GM12892 (cell line): ENCODE results near the gene ADD2.

Source experiments
- POLR2A ChIP-seq: IDR thresholded peaks from 2 replicates; pipeline ENCODE4 v1.6.1; 2011; ENCODE audit warnings: low read depth, low read length, control low read depth
- TAF1 ChIP-seq: IDR thresholded peaks from 2 replicates; pipeline ENCODE4 v1.6.1; 2011; ENCODE audit warnings: low read depth, mild to moderate bottlenecking, control low read depth, low read length, borderline replicate concordance

DNA sequence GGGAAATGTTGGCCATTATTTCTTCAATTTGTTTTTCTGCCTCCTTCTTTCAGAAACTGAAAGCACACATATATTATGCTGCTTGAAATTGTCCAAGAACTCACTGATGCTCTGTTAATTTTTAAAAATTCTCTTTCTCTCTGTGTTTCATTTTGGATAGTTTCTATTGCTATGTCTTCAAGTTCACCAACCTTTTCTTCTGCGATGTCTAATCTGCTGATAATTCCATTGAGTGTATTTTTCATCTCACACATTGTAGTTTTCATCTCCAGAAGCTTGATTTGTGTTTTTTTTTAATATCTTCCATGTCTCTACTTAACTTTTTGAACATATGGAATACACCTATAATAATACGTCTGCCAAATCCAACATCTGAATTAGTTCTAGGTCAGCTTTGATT, 116.3 kb downstream of the ADD2 start:
- TF ChIP-seq TAF1, result no peak
- no peak for TF ChIP-seq POLR2A
